GM21717 (cell line): ENCODE measurements around the gene FAM185A.
"Not testable (repeated sequence)": the region's sequence is repeated elsewhere in the genome, so short reads cannot be mapped to it uniquely, and the experiment has no call there.

Source experiments
- ATAC-seq: cut with Tn5 transposase; IDR thresholded peaks from one replicate; pipeline ENCODE4 v1.9.1; 2021; ENCODE audit warnings: mild to moderate bottlenecking, moderate library complexity; ENCODE audit not compliant: unreplicated experiment

The FAM185A gene

DNA sequence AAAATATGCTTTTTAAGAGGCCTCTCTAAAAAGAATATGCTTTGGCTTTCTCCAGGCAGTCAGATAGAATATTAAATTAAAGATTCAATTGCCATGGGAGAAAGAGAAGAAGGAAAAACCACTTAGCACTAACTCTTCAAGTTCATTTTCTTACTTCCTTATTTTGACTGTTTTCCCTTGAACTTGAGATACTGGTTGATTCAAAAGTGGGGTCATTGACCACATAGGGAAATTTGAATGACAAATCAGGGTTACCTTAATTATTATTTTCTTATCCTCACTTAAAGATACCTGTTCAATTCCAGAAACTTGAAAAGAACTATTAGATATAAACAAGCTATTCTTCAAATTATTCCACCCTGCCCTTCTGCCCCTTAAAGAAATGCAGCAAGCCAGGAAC lies 27.4 kb downstream of the FAM185A start:
- ATAC-seq, result not testable (repeated sequence)

- ATAC-seq, result not testable (repeated sequence)
Measured at GRCh38 chr7:102778663-102779062, 29.9 kb downstream of the FAM185A start.

DNA sequence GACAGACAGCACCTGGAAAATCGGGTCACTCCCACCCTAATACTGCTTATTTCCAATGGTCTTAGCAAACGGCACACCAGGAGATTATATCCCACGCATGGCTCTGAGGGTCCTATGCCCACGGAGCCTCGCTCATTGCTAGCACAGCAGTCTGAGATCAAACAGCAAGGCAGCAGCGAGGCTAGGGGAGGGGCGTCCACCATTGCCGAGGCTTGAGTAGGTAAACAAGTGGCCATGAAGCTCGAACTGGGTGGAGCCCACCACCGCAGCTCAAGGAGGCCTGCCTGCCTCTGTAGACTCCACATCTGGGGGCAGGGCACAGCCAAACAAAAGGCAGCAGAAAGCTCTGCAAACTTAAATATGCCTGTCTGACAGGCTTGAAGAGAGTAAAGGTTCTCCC lies 32.1 kb downstream of the FAM185A start:
- ATAC-seq, result not testable (repeated sequence)

- ATAC-seq, result not testable (repeated sequence)
Measured at GRCh38 chr7:102788770-102789169, 40.0 kb downstream of the FAM185A start.

- ATAC-seq, result not testable (repeated sequence)
Measured at GRCh38 chr7:102790364-102791100, 41.7 kb downstream of the FAM185A start.

DNA sequence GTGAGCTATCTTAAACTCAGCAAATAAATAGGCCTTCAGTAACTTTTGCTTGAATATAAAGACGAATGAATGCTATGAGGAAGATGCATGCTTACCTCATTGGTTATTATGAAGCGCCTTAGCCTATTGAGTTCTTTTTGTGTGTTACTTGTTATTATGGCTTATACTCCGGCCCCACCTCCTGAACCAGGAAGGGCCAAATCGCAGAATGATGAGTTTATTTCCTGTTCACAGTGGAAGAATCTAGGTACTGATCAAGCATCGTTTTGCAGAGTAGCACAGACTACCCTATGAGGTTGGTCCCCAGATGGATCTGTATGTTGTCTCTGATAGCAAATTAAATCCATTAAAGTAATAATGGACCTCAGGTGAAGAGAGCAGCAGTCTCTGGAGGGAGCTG lies 42.6 kb downstream of the FAM185A start:
- ATAC-seq, result not testable (repeated sequence)

DNA sequence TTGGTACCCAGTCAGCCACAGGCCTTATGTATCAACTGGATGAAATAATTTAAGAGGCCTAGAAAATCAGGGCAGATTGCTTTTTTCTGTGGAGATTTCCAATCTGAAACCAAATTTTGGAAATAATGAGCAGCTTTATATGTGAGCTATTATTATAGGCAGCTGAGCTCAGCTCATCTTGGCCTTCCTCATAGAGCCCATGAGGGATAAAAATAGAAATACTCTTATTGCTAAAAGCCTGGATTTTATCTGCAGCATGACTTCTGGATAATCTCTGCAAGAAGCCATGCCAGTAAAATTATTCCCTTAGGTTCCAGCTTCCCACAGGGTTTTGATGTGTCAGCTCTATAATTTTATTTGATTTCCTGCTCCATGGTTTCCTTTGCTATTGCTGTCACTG lies 43.0 kb downstream of the FAM185A start:
- ATAC-seq, result not testable (repeated sequence)

- not testable (repeated sequence) for ATAC-seq
Measured at GRCh38 chr7:102794567-102794966, 45.8 kb downstream of the FAM185A start.

- not testable (repeated sequence) for ATAC-seq
Measured at GRCh38 chr7:102795987-102796595, 47.3 kb downstream of the FAM185A start.

- ATAC-seq, result no peak
Measured at GRCh38 chr7:102806613-102807012, 57.8 kb downstream of the FAM185A start.

DNA sequence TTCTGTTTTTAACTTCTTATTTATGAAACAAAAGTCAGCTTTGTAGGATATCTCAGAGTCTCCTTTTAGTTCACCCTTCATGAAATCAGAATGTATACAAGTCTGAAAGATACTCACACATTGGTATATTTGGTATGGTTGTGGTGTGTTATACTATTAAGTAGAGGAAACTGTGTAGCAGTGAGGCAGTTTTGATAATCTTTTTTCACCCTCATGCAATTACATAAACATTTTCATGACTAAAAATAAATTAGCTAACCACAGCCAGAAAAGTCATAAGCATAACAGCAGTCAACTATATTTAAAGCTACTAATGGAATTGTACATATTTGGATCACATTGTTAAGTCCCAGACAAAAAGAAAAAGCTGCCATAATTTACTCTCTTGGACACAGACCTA lies 62.1 kb downstream of the FAM185A start:
- no peak for ATAC-seq

DNA sequence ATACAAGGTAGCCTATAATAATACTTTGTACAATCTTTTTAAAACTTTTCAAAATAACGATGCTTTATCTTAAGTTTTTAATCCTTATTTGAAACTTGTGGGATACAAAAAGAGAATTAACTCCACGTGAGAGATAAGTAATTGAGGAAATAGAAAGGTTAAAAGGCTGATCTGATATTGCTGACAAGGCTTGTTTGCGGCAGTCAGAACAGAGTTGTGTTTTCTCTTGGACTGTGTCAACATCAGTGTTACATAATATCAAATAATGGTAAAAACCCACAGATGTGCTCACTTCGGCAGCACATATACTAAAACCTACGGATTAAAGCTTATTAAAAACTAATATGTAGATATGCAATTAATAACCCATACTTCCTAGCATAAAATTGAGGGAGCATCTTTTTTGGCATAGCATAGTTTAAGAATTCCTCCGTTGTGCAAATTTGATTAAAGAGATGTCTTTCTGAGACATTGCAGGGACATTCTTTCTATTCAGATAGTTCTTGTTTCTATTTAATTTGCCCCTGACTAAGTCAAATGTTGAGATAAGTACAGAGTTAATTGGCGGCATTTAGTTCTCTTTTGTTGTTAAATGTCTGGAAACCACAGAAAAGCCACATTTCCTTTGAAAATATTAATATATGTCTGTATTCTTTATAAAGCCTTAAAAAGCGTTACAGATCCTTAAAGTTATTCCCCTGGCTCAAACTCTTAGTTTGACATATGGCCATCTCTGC lies 63.3 kb downstream of the FAM185A start:
- no peak for ATAC-seq

DNA sequence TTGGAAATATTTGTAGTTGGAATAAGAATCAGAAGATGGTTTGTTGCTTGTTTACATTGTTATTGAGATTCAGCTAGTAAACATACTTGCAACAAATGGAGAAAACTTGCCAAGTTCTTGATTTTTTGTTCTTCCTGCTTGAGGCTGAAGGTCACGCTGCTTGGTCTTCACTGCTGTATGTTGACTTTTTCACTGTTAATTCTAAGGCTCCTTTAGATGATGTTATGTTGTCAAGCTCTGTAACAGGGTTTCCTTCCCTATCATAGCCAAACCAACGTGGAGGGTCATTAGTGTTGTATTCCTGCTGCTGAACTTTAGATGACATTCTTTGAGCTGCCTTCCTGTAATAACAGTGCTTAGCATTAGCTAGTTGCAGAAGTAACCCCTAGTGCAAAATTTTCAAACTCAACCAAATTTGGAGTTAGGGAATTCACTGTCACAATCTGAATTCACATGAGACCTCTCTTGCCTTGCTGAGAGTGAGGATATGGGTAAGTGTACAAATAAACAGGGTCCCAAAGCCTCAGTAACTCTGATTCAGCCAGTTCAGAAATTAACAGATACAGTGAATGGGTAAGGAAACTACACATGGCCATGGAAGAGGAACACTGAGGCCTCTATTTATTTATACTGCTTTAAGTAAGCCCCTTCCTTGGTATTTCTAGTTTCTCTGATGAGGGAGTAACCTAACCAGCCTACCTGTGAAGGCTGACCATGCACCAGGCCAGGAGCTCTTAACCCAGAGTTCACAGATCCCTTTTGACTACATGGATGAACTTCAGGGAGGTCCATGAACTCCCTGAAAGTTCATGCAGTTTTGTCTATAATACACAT lies 64.6 kb downstream of the FAM185A start:
- no peak for ATAC-seq

DNA sequence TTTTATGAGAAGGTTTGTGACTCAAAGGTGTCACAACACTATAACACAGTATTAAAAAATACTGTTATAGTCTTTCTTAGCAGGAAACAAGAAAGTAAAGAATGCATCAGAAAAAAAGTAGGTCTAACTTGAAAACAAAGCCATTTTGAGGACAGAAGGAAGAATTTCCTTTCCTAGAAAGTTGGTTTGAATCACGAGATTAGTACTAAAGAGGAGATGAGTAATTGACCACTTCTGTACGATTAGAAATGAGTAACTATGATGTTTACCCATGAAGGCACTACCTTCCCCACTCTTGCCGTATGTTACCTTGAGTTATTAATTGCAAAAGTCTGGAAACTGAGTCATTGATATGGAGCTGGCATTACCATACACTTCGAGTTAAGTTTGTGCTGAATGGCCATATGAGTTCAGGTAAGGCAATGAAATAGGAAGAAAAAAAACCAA lies 65.2 kb downstream of the FAM185A start:
- no peak for ATAC-seq

- ATAC-seq, result no peak
Measured at GRCh38 chr7:102817616-102818573, 69.1 kb downstream of the FAM185A start.

DNA sequence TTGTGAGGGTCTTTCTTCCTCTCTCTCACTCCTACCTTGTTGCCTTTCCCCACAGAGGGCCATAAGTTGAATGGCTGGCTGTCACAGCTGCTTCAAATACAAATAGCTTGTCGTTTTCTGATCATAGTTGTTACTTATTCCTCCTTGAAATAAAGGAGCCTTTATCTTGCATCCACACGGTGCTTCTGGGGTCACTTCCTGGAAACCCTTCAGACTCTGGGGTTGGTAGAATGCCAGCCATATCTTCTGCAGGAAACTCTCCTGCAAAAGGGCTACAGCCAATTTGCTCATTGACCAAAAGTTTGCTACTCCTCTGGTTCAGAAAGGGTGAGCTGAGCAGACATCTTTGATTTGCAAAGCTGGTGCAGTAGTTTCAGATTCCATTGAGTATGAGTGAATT lies 70.4 kb downstream of the FAM185A start:
- ATAC-seq, result no peak

DNA sequence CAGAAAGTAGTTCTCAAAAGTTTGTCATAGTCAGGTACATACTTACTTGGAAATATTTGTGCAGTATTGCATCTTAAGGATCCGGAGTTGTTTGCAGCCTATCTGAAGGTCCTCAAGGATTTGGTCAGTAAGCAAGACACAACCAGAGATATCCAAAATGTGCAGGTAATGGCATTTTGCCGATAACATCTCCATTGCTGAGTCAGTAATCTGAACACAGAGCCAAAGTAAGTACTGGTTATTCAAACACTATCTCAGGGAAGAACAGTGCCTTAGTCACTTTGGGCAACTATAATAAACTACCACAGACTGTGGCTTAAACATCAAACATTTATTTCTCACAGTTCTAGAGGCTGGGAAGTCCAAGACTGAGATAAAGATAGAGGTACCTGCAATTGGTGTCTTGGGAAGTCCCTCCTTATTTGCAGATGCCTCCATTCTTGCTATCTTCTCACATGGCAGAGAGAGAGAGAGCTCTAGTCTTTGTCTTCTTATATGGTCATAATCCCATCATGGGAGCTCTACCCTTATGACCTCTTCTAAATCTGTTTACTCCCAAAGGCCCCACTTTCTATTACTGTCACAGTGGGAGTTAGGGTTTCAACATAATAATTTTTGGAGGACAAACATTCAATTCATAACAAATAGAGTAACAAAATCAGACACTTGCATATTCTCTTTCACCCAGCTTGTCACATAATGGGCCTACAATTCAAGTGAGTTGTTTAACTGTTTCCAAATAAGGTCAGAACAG lies 73.4 kb downstream of the FAM185A start:
- no peak for ATAC-seq

GRCh38 chr7:102823390-102824119 lies 74.8 kb downstream of the FAM185A start:
- ATAC-seq, result no peak
